Mesothelial cell of epicardium (in vitro differentiated cells): Measurements from ENCODE around the gene RAP1B. TPM values are rescaled to one million over a fixed set of nuclear protein-coding genes. Genes with fewer than 3 reads are reported as not detected.
A peak's percentile ranks its signal among the peaks of the same experiment; 100 is the strongest.

Experiments
- DNase-seq, 2 experiments: peaks; one replicate each; pipeline ENCODE4 v3.0.0; 2021; ENCODE audit warnings: low spot score in 2 of 2; ENCODE audit not compliant: unreplicated experiment in 2 of 2
- H3K27ac Mint-ChIP-seq: 2 replicates; pipeline ENCODE4 v1.8.0; 2021; ENCODE audit warnings: mixed read lengths
- H3K27me3 Mint-ChIP-seq: 2 replicates; pipeline ENCODE4 v1.8.0; 2021; ENCODE audit warnings: low read depth, mixed read lengths
- H3K36me3 Mint-ChIP-seq: 2 replicates; pipeline ENCODE4 v1.8.0; 2021; ENCODE audit warnings: mixed read lengths
- H3K4me1 Mint-ChIP-seq: 2 replicates; pipeline ENCODE4 v1.8.0; 2021; ENCODE audit warnings: mixed read lengths
- H3K4me3 Mint-ChIP-seq: 2 replicates; pipeline ENCODE4 v1.8.0; 2021; ENCODE audit warnings: mild to moderate bottlenecking, moderate library complexity, mixed read lengths
- H3K9me3 Mint-ChIP-seq: 2 replicates; pipeline ENCODE4 v1.8.0; 2021; ENCODE audit warnings: mixed read lengths
- CTCF ChIP-seq: fragments of 200-600 bp; sonication (generic); IDR thresholded peaks from one replicate; pipeline ENCODE4 v1.5.0; 2021; ENCODE audit warnings: antibody characterized with exemption; ENCODE audit not compliant: unreplicated experiment
- total RNA-seq: library from RNA; stranded (reverse); gene quantifications from 3 replicates; pipeline ENCODE4 v1.2.1, GENCODE V29; 2021

Gene RAP1B
- total RNA-seq, 1 donor from 2014 or later, result 110 TPM

DNA sequence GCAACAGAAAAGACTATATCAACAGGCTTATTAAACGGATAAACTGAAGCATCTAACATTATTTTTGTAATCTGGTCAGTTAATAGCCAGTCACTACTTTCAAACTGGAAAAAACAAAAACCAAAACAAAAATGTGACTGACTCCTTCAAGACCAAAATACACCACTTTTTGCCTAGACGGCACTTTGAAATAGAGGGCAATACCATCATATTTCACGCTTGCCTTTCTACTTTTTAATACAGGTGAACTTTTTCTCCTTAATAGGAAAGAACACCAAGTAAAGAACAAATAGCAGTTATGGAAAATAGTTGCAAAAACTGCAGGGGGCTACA lies 75.5 kb downstream of the RAP1B start:
- Mint-ChIP-seq H3K27ac (peak overlapping the region; percentile 97), H3K9me3 (no peaks in the 10 kb centered on the region), H3K27me3 (no peaks in the 10 kb centered on the region), H3K4me3 (peak overlapping the region; percentile 93), H3K4me1 (peaks cover 24% of the 10 kb centered on the region), H3K36me3 (peaks cover 3% of the 10 kb centered on the region)
- TF ChIP-seq CTCF, result no peak
- no peak for DNase-seq

DNA sequence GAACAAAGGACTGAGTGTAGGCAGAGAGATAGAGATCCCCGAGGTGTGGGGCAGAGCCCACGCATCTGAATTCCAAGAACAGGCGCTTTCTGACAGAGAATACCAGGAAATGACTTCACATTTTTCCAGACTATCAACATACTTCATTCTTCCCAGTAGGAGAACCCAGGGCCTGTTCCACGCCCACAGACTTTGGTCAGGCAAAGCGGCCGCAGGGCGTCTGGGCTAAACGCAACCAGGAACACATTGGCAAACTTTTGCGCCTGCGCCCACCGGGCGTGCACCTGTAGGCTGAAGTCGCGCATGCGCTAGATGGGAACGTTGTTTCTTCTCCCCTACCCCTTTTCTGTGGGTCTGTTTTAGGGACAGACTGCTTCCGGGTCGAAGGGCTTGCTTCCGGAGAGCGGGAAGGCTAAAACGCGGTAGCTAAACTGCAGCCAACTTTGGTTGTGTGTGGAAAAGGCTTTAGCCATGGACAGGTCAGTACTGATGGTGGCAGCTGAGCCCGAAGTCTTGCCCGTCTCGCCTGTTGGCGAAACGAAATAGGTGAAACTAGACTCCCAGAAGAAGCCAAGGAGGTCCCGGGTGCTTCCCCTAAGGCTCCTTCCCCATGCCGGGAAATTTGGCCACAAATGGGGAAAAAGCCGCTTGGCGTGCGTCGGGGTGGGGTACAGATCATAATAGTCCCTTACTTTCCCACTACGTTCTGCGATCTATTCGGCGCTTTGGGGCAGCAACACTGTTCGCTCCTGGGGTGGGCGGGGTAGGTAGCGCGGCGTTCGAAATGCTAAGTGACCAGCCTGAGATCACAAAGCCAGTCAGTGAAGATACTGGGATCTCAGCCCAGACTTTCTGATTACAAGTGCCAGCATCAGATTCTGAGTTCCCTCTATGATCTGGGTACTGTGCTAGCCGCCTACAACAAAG lies 76.2 kb downstream of the RAP1B start, which contains the start of gene NUP107:
Gene NUP107 (plus strand): TSS at position 384 of the 927 bp plus-strand sequence. CDS start 88 bp downstream, at position 472.
- peak; percentile 99 for DNase-seq
- H3K4me3 Mint-ChIP-seq, result peak within 1 kb of the TSS; percentile 93
- peak within 1 kb of the TSS; percentile 97 for H3K27ac Mint-ChIP-seq
- TF ChIP-seq CTCF, result no peak
- H3K9me3 Mint-ChIP-seq, result no peaks in the 10 kb centered on the region
- no peaks in the 10 kb centered on the region for H3K27me3 Mint-ChIP-seq
- peaks cover 24% of the 10 kb centered on the region for H3K4me1 Mint-ChIP-seq
- H3K36me3 Mint-ChIP-seq, result peaks cover 5% of the 10 kb centered on the region

GRCh38 chr12:68695454-68695853 lies 84.8 kb downstream of the RAP1B start:
- Mint-ChIP-seq H3K36me3 (peaks cover 49% of the 10 kb centered on the region), H3K4me1 (no peaks in the 10 kb centered on the region), H3K9me3 (no peaks in the 10 kb centered on the region), H3K27ac (no peak overlapping the region), H3K4me3 (no peak overlapping the region), H3K27me3 (no peaks in the 10 kb centered on the region)
- no peak for DNase-seq
- TF ChIP-seq CTCF, result no peak

DNA sequence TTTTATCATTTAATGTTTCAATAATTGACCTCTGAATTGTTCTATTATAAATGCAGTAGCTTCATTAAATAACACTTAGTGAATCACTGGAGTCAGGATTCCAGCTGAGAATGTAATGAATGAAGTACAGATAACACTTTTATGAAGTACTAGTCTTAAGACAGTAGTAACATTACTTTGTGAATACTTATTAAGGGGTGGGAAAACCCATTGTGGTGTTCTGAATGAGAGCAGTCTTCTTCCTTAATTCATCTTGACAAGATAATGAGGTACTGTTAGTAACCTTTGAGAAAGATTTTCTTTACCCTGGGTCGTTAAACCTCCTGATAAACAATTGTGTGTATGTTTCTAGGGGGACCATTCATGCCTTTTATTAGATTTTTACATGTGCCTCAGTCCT lies 88.8 kb downstream of the RAP1B start:
- DNase-seq, result no peak
- no peaks in the 10 kb centered on the region for H3K27me3 Mint-ChIP-seq
- H3K27ac Mint-ChIP-seq, result no peak overlapping the region
- no peak overlapping the region for H3K4me3 Mint-ChIP-seq
- peaks cover 40% of the 10 kb centered on the region for H3K36me3 Mint-ChIP-seq
- H3K4me1 Mint-ChIP-seq, result no peaks in the 10 kb centered on the region
- no peaks in the 10 kb centered on the region for H3K9me3 Mint-ChIP-seq
- no peak for TF ChIP-seq CTCF

Other genes starting within 250 kb of the RAP1B start
- 76.6 to 85.8 TPM (median 78.3 TPM) in 3 replicates for gene NUP107, start 76.1 kb downstream of the RAP1B start, total RNA-seq
- 11.5 to 14.1 TPM (median 12.3 TPM) in 3 replicates for gene SLC35E3, start 135.3 kb downstream of the RAP1B start, total RNA-seq
- 181 to 182 TPM (median 181 TPM) in 3 replicates for gene MDM2, start 197.3 kb downstream of the RAP1B start, total RNA-seq